Measurements from ENCODE around the gene HOATZ. TPM values are rescaled to one million over a fixed set of nuclear protein-coding genes. Genes with fewer than 3 reads are reported as not detected.

HOATZ gene
- total RNA-seq (2022; extraction: Qiagen RNA extraction): not detected in 5 replicates

GRCh38 chr11:111514216-111515031, at the start of gene HOATZ:
Gene HOATZ (plus strand): TSS chr11:111514778. CDS start chr11:111514785, 7 bp downstream.

GRCh38 chr11:111512296-111513239, 2.0 kb upstream of the HOATZ start, which contains the start of gene BTG4:
Gene BTG4 (minus strand): TSS chr11:111512386. CDS start chr11:111498776, 13,610 bp downstream.

GRCh38 chr11:111540114-111540936, 25.7 kb downstream of the HOATZ start, which contains the start of gene LAYN:
Gene LAYN (plus strand): TSS chr11:111540720. CDS start chr11:111540844, 124 bp downstream.

Other genes starting within 250 kb of the HOATZ start
- gene POU2AF3, start 216.2 kb upstream of the HOATZ start, total RNA-seq (2022; extraction: Qiagen RNA extraction): 0.96 to 1.7 TPM (median 1.2 TPM) in 5 replicates
- gene POU2AF1, start 135.5 kb upstream of the HOATZ start, total RNA-seq (2022; extraction: Qiagen RNA extraction): not detected in 5 replicates
- 0.21 to 0.26 TPM in 2 of 5 replicates, not detected in the others for gene BTG4, start 2.4 kb upstream of the HOATZ start, total RNA-seq (2022; extraction: Qiagen RNA extraction)
- gene LAYN, start 25.9 kb downstream of the HOATZ start, total RNA-seq (2022; extraction: Qiagen RNA extraction): 3.8 to 4.5 TPM (median 4.3 TPM) in 5 replicates
- 5.9 to 8.0 TPM (median 7.7 TPM) in 5 replicates for gene SIK2, start 87.7 kb downstream of the HOATZ start, total RNA-seq (2022; extraction: Qiagen RNA extraction)

Measured in A549 treated with Mapracorat at 1 μM for 4 hours (cell line).